CD8-positive, alpha-beta memory T cell (primary cell): Measurements from ENCODE around the gene PLA2R1. TPM values are rescaled to one million over a fixed set of nuclear protein-coding genes. Genes with fewer than 3 reads are reported as not detected.

Source experiments
- CTCF ChIA-PET: fragments of 350-600 bp; sonication (Branson Sonifier 250); formaldehyde crosslinking; loops from one replicate; lab custom pipeline; 2021; ENCODE audit warnings: antibody characterized with exemption; lab: Charles Lee
- POLR2A ChIA-PET: fragments of 350-600 bp; sonication (Branson Sonifier 250); formaldehyde crosslinking; loops from one replicate; lab custom pipeline; 2021; ENCODE audit warnings: antibody characterized with exemption; lab: Charles Lee
- DNase-seq, 5 donors: peaks; one replicate each; pipeline versions ENCODE4 v3.0.0 to v3.0.0-alpha.2; 2020 to 2022; ENCODE audit warnings: mixed read lengths in 1 of 5
- H3K27ac ChIP-seq: one replicate; pipeline ENCODE4 v1.7.0; 2013; ENCODE audit warnings: low read depth, mild to moderate bottlenecking, low read length, moderate library complexity
- H3K27me3 ChIP-seq: 2 replicates; pipeline ENCODE4 v1.7.0; 2013; ENCODE audit warnings: low read length, mild to moderate bottlenecking; ENCODE audit not compliant: insufficient read depth, poor library complexity, severe bottlenecking
- H3K36me3 ChIP-seq: 2 replicates; pipeline ENCODE4 v1.7.0; 2013; ENCODE audit warnings: mild to moderate bottlenecking, low read length, moderate library complexity; ENCODE audit not compliant: insufficient read depth
- H3K4me1 ChIP-seq: 2 replicates; pipeline ENCODE4 v1.7.0; 2013; ENCODE audit warnings: mild to moderate bottlenecking, low read length, moderate library complexity; ENCODE audit not compliant: insufficient read depth
- H3K4me3 ChIP-seq: 2 replicates; pipeline ENCODE4 v1.7.0; 2013; ENCODE audit warnings: mild to moderate bottlenecking, low read length
- H3K9me3 ChIP-seq: 2 replicates; pipeline ENCODE4 v1.7.0; 2013; ENCODE audit warnings: mild to moderate bottlenecking, low read length
- H3K27ac Mint-ChIP-seq, 8 donors: one replicate each; pipeline ENCODE4 v1.8.0; 2020 to 2021; ENCODE audit warnings: mixed read lengths in 8 of 8, mild to moderate bottlenecking in 6 of 8, inconsistent platforms in 3 of 8, moderate library complexity in 3 of 8
- H3K27me3 Mint-ChIP-seq, 2 donors: one replicate each; pipeline ENCODE4 v1.8.0; 2020 to 2021; ENCODE audit warnings: mixed read lengths in 2 of 2, mild to moderate bottlenecking in 1 of 2, moderate library complexity in 1 of 2
- H3K36me3 Mint-ChIP-seq, 3 donors: one replicate each; pipeline ENCODE4 v1.8.0; 2020 to 2021; ENCODE audit warnings: mixed read lengths in 3 of 3, inconsistent platforms in 1 of 3, mild to moderate bottlenecking in 1 of 3
- H3K4me1 Mint-ChIP-seq, 3 donors: one replicate each; pipeline ENCODE4 v1.8.0; 2020 to 2021; ENCODE audit warnings: mixed read lengths in 3 of 3, inconsistent platforms in 1 of 3, mild to moderate bottlenecking in 1 of 3
- H3K4me3 Mint-ChIP-seq, 7 donors: one replicate each; pipeline ENCODE4 v1.8.0; 2020 to 2021; ENCODE audit warnings: mixed read lengths in 7 of 7, mild to moderate bottlenecking in 6 of 7, moderate library complexity in 4 of 7, inconsistent platforms in 2 of 7
- H3K9me3 Mint-ChIP-seq, 5 donors: one replicate each; pipeline ENCODE4 v1.8.0; 2020 to 2022; ENCODE audit warnings: mixed read lengths in 5 of 5, mild to moderate bottlenecking in 3 of 5, moderate library complexity in 2 of 5, inconsistent platforms in 1 of 5
- polyA plus RNA-seq: library from polyadenylated mRNA; unstranded; fragments of 300-500 nt; fragmentation: Illumina TruSeq; gene quantifications from one replicate; pipeline ENCODE4 v1.2.3, GENCODE V29; 2021
- total RNA-seq, 2 experiments: library from RNA; stranded (reverse); gene quantifications; one replicate each; pipeline ENCODE4 v1.2.3, GENCODE V29; 2021

Gene PLA2R1
- total and polyA plus RNA-seq, 3 experiments from 2014 or later = not detected

GRCh38 chr2:160019374-160020090, 42.9 kb downstream of the PLA2R1 start:
- POLR2A ChIA-PET = no interaction called here
- Histone ChIP-seq H3K4me3 (no peak overlapping the region), H3K9me3 (no peaks in the 10 kb centered on the region), H3K4me1 (no peaks in the 10 kb centered on the region), H3K27ac (no peak overlapping the region), H3K27me3 (no peaks in the 10 kb centered on the region), H3K36me3 (no peaks in the 10 kb centered on the region)
- peaks cover 10 to 44% of the 10 kb centered on the region in 2 donors for H3K27me3 Mint-ChIP-seq
- H3K36me3 Mint-ChIP-seq = no peaks in the 10 kb centered on the region
- CTCF ChIA-PET = no interaction called here
- no peaks in the 10 kb centered on the region for H3K4me1 Mint-ChIP-seq
- DNase-seq = no peak
- no peak overlapping the region for H3K4me3 Mint-ChIP-seq
- H3K27ac Mint-ChIP-seq = no peak overlapping the region
- H3K9me3 Mint-ChIP-seq = peaks cover 5 to 16% (median 13%) of the 10 kb centered on the region in 5 donors

DNA sequence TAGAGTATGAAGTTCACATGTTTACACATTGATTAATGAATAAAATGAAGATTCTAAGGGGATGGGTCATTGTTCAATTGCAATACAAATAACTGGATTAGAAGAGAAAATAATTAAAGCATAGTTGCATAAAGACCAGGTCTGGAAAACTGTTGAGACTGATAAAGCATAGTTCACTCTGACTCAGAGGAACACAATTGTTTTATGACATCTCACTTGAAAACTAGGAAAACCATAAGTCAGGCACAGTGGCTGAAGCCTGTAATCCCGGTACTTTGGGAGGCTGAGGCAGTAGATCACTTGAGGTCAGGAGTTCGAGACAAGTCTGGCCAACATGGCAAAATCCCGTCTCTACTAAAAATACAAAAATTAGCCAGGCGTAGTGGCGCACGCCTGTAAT, 46.7 kb downstream of the PLA2R1 start:
- H3K27me3 ChIP-seq = no peaks in the 10 kb centered on the region
- Mint-ChIP-seq H3K4me3 (no peak overlapping the region), H3K36me3 (no peaks in the 10 kb centered on the region), H3K27me3 (peaks cover 6 to 27% of the 10 kb centered on the region in 2 donors), H3K9me3 (no peaks in the 10 kb centered on the region), H3K27ac (no peak overlapping the region), H3K4me1 (no peaks in the 10 kb centered on the region)
- no peaks in the 10 kb centered on the region for H3K9me3 ChIP-seq
- H3K27ac ChIP-seq = no peak overlapping the region
- no peaks in the 10 kb centered on the region for H3K36me3 ChIP-seq
- DNase-seq = no peak
- POLR2A ChIA-PET = no interaction called here
- CTCF ChIA-PET = interaction anchor here (1.2 kb wide), 1 partner anchor 8 kb away, joined by 3 read pairs; no protein-coding TSS in a partner anchor
- no peak overlapping the region for H3K4me3 ChIP-seq
- H3K4me1 ChIP-seq = no peaks in the 10 kb centered on the region

DNA sequence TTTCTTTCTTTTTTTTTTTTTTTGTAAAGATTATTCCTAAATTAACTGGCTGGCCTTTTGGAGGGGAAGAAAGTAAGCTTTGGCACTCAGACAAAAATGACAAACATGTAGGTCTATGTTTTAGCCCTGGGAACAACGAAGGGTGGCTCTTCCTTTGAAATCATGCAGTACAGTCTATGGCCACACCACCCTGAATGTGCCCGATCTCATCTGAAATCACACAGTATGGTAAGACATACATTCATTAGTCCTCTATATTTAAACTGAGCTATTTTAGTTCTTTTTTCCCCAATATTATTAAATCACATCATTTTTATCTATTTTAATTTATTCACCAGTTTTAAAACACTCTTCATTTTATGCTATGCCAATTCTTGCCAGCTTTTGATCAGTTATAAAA, 48.2 kb downstream of the PLA2R1 start:
- Histone ChIP-seq H3K27ac (no peak overlapping the region), H3K27me3 (no peaks in the 10 kb centered on the region), H3K36me3 (no peaks in the 10 kb centered on the region), H3K9me3 (no peaks in the 10 kb centered on the region), H3K4me1 (no peaks in the 10 kb centered on the region), H3K4me3 (no peak overlapping the region)
- DNase-seq = no peak
- H3K4me1 Mint-ChIP-seq = no peaks in the 10 kb centered on the region
- H3K9me3 Mint-ChIP-seq = no peaks in the 10 kb centered on the region
- no peaks in the 10 kb centered on the region for H3K36me3 Mint-ChIP-seq
- H3K27me3 Mint-ChIP-seq = peaks cover 7 to 32% of the 10 kb centered on the region in 2 donors
- H3K27ac Mint-ChIP-seq = peak overlapping the region in 1 of 8 donors; percentile 21
- ChIA-PET POLR2A (no interaction called here), CTCF (no interaction called here)
- H3K4me3 Mint-ChIP-seq = no peak overlapping the region

DNA sequence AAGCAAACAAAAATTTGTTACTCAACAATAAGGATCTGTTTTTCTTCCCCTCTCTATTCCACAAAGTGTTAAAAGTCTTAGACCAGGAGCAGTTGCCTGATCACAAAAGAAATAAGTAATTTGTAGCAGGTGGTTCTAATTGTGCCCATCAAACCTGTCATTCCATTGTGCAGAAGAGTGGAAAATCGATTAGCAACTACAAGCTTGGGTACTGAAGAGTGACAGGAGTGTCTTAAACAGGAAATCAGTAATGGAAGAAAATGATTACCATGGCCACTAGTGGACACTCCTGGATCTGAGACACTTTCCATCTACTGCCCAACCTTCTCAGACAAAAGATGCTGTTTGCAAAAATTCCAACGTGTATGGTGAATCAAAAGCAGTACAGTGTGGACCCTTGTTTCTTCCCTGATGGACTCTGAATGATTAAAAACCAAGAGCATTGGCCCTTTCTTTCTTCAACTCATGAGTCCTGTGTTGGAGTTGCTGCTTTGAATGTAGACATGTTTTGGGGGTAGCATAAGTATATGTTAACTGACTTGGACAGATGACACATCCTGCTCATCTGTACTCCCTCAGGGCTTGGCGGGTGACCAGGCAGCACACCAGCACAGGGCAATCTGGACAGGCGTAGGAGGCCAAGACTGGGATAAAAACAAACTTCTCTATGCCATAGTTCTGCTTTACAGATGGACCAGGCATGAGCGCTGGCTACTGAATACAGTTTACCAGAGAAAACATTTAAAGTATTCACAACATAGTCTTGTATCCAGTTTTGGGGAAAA, 51.9 kb downstream of the PLA2R1 start:
- H3K36me3 Mint-ChIP-seq = no peaks in the 10 kb centered on the region
- peaks cover 10 to 20% of the 10 kb centered on the region in 2 donors for H3K27me3 Mint-ChIP-seq
- DNase-seq = no peak
- no peak overlapping the region for H3K4me3 Mint-ChIP-seq
- no peaks in the 10 kb centered on the region for H3K36me3 ChIP-seq
- H3K4me1 ChIP-seq = no peaks in the 10 kb centered on the region
- H3K27ac Mint-ChIP-seq = no peak overlapping the region
- H3K9me3 Mint-ChIP-seq = no peaks in the 10 kb centered on the region
- CTCF ChIA-PET = no interaction called here
- no peaks in the 10 kb centered on the region for H3K9me3 ChIP-seq
- POLR2A ChIA-PET = no interaction called here
- H3K27me3 ChIP-seq = no peaks in the 10 kb centered on the region
- H3K4me3 ChIP-seq = no peak overlapping the region
- H3K4me1 Mint-ChIP-seq = no peaks in the 10 kb centered on the region
- H3K27ac ChIP-seq = no peak overlapping the region

DNA sequence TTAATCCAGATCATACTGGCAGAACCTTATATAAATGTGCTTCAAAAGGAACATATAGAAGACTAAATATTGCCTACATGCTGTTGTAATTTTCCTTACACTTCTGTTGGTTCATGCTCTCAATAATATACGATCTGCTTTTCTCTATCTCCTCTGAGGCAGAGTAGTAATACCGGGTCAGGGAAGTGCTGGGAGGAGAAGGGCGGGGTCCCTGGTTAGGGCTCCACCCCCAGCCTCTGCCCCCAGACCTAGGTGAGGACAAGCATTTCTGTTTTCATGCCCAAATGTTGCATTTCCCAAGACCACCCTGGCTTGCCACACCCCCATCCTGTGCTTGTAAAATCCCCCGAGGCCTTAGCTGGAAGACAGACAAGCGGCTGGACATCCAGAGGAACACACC, 55.3 kb downstream of the PLA2R1 start:
- H3K4me3 ChIP-seq = no peak overlapping the region
- H3K27me3 ChIP-seq = no peaks in the 10 kb centered on the region
- H3K4me3 Mint-ChIP-seq = no peak overlapping the region
- POLR2A ChIA-PET = no interaction called here
- H3K27ac Mint-ChIP-seq = no peak overlapping the region
- CTCF ChIA-PET = no interaction called here
- H3K36me3 Mint-ChIP-seq = no peaks in the 10 kb centered on the region
- H3K27ac ChIP-seq = no peak overlapping the region
- H3K4me1 Mint-ChIP-seq = no peaks in the 10 kb centered on the region
- no peaks in the 10 kb centered on the region for H3K4me1 ChIP-seq
- no peaks in the 10 kb centered on the region for H3K9me3 ChIP-seq
- no peaks in the 10 kb centered on the region for H3K9me3 Mint-ChIP-seq
- no peak for DNase-seq
- peaks cover 7 to 21% of the 10 kb centered on the region in 2 donors for H3K27me3 Mint-ChIP-seq
- H3K36me3 ChIP-seq = no peaks in the 10 kb centered on the region

- ChIA-PET CTCF (no interaction called here), POLR2A (no interaction called here)
- no peak overlapping the region for H3K27ac ChIP-seq
- DNase-seq = no peak
- H3K9me3 ChIP-seq = no peaks in the 10 kb centered on the region
- H3K27me3 ChIP-seq = no peaks in the 10 kb centered on the region
- no peaks in the 10 kb centered on the region for H3K36me3 Mint-ChIP-seq
- H3K9me3 Mint-ChIP-seq = no peaks in the 10 kb centered on the region
- H3K27me3 Mint-ChIP-seq = peaks cover 4 to 21% of the 10 kb centered on the region in 2 donors
- no peak overlapping the region for H3K27ac Mint-ChIP-seq
- no peaks in the 10 kb centered on the region for H3K4me1 Mint-ChIP-seq
- H3K36me3 ChIP-seq = no peaks in the 10 kb centered on the region
- H3K4me1 ChIP-seq = no peaks in the 10 kb centered on the region
- no peak overlapping the region for H3K4me3 Mint-ChIP-seq
- no peak overlapping the region for H3K4me3 ChIP-seq
Observed at GRCh38 chr2:160006475-160006874, 55.9 kb downstream of the PLA2R1 start.

GRCh38 chr2:160005908-160006307, 56.5 kb downstream of the PLA2R1 start:
- Histone ChIP-seq H3K4me1 (no peaks in the 10 kb centered on the region), H3K36me3 (no peaks in the 10 kb centered on the region), H3K27me3 (no peaks in the 10 kb centered on the region), H3K27ac (no peak overlapping the region), H3K9me3 (no peaks in the 10 kb centered on the region), H3K4me3 (no peak overlapping the region)
- H3K36me3 Mint-ChIP-seq = no peaks in the 10 kb centered on the region
- H3K27ac Mint-ChIP-seq = no peak overlapping the region
- H3K27me3 Mint-ChIP-seq = peaks cover 4 to 21% of the 10 kb centered on the region in 2 donors
- H3K4me1 Mint-ChIP-seq = no peaks in the 10 kb centered on the region
- no peak for DNase-seq
- peaks cover 0 to 3% (median 0%) of the 10 kb centered on the region in 5 donors for H3K9me3 Mint-ChIP-seq
- H3K4me3 Mint-ChIP-seq = no peak overlapping the region
- ChIA-PET CTCF (no interaction called here), POLR2A (no interaction called here)

DNA sequence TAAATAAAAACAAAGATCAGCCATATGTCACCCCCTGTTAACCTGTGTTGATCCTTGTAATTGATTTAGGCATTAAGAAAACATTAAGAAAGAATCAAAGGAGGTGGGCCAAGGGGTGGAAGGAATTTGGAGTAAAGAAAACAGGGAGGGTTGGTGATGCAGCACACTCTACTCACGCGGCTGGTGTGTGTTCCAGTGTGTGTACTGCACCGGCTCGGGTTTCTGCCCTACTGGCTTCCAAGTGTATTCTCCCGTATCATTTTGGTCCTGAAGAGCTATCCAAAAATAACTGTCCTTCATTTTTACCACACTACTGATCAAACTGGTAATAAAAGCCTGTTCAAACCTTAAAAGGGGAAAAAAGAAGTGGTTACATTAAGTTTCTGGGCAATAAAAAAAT, 56.9 kb downstream of the PLA2R1 start:
- ChIA-PET CTCF (no interaction called here), POLR2A (no interaction called here)
- Mint-ChIP-seq H3K36me3 (no peaks in the 10 kb centered on the region), H3K27me3 (peaks cover 5 to 19% of the 10 kb centered on the region in 2 donors), H3K4me3 (no peak overlapping the region), H3K9me3 (peaks cover 0 to 7% (median 2%) of the 10 kb centered on the region in 5 donors), H3K27ac (no peak overlapping the region), H3K4me1 (no peaks in the 10 kb centered on the region)
- Histone ChIP-seq H3K36me3 (no peaks in the 10 kb centered on the region), H3K4me1 (no peaks in the 10 kb centered on the region), H3K4me3 (no peak overlapping the region), H3K27ac (no peak overlapping the region), H3K9me3 (no peaks in the 10 kb centered on the region), H3K27me3 (no peaks in the 10 kb centered on the region)
- DNase-seq = no peak
